OCI-M2 (cell line): Measurements from ENCODE around the gene EFCAB5.
"Not testable (repeated sequence)": the region's sequence is repeated elsewhere in the genome, so short reads cannot be mapped to it uniquely, and the experiment has no call there.

ENCODE experiments used
- DNase-seq: peaks from one replicate; lab custom pipeline; 2025; ENCODE audit not compliant: unreplicated experiment; lab: John Stamatoyannopoulos, UW

Gene EFCAB5

DNA sequence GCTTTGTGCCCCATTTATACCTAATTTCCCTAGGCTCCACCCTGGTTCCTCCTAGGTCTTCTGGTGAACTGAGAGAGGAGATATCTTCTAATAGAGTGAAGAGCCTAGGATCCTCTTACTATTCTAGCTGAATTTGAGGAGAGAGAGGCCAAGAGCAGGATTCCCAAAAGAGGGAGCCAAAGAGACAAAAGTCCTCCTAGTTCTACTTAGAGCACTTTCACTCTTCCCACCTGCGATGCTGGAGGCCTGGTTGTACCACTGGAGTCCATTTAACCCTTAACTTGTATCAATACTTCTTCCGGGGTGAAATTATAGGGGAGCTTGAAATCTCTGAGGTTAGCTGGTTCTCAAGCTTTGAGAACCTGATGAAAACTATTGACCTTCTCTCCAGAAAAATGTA, 8.1 kb upstream of the EFCAB5 start:
- no peak for DNase-seq

DNA sequence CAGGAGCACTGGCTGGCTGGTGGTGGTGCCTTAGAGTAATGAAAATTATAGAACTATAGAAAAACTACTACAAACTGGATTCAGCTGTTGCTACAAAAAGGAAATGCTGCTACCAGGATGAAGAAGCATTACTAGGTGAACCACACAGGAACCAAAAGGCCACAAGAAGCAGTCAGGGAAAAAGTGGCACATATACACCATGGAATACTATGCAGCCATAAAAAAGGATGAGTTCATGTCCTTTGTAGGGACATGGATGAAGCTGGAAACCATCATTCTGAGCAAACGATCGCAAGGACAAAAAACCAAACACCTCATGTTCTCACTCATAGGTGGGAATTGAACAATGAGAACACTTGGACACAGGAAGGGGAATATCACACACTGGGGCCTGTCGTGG, 5.5 kb upstream of the EFCAB5 start:
- not testable (repeated sequence) for DNase-seq

DNA sequence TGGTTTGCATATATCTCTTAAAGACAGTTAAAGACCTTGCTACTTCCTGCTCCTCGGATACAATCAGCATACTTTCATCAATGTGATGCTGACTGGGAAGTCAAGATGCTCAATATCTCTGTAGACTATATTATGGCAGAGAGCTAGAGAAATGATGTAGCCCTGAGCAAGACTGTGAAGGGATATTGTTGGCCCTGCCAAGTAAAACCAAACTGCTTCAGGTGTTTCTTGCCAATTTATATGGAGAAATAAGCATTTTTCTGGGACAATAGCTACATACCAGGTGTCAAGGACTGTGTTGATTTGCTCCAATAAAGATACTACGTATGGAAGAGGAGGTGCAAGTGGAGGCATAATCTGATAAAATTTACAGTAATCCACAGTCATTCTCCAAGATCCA, 4.7 kb upstream of the EFCAB5 start:
- no peak for DNase-seq

DNA sequence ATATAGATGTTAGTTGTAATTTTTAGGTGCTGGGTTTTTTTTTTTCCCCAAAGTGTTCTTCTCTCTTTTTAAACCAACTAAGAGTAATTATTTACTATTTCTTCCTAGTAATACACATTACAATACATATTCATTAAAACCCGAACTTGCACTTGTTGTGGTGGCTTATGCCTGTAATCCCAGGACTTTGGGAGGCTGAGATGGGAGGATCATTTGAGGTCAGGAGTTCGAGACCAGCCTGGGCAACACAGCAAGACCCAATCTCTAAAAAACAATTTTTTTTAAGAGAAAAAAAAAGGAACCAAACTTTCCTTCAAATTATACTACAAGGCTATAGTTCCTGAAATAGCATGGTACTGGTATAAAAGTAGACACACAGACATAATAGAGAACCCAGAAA, 3.8 kb downstream of the EFCAB5 start:
- DNase-seq = no peak

DNA sequence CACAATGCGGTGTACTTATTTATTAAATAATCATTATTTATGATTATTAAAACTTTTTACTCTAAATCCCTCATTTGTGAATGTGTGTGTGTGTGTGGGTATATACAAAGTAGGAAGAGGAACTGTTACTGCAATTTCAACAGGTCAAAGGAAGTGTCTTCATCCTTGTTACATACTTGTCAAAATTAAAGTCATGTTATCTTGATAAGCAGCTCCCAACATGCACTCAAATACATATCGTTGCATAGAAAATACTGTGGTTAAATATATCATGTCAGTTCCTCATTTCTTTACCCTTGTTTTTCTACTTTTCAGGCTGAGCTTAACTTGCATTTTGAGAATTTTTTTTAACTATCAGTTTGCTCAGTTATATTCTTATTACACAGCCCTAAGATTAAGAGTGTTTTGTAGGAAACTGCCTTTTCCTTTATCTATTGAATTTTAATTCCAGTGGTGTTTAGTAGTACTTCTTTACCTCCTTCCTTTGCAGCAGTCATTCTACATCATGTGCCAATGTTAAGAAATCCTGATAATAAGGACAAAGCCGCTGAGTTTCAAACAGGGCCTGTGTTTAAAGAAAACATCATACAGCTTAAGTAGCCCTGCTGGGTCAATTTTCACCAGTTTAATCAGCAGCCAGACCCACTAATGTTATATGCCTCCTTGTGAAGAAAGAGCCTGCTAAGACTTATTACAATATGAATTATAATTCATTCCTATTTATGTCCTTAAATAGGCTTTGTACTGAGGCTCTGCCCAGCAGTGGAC, 7.2 kb downstream of the EFCAB5 start:
- DNase-seq = no peak

DNA sequence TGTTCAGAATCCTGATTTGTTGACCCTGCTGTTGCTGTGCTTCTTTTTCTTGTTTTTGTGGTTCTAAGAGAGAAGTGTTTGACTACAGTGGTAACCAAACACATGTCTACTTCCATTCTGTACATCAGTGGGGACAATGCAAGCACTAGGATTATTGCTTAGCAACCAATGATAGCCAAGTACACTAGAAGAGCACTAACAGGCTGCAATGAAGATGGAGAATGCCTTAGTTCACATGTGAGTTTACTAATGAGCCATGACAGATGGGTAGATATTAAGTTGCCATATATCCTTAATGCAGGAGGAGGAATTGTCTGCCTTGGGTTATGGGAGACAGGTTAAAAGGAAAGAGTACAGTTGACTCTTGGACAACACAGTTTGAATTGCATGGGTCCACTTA, 8.3 kb downstream of the EFCAB5 start:
- DNase-seq = no peak

DNA sequence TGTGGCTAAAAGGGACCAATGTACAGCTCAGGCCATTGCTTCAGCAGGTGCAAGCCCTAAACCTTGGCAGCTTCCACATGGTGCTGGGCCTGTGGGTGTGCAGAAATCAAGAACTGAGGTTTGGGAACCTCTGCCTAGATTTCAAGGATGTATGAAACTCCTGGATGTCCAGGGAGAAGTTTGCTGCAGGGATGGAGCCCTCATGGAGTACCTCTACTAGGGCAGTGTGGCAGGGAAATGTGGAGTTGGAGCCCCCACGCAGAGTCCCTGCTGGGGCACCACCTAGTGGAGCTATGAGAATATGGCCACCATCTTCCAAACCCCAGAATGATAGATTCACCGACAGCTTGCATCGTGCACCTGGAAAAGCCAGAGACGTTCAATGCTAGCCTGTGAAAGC, 13.0 kb downstream of the EFCAB5 start:
- DNase-seq = no peak

DNA sequence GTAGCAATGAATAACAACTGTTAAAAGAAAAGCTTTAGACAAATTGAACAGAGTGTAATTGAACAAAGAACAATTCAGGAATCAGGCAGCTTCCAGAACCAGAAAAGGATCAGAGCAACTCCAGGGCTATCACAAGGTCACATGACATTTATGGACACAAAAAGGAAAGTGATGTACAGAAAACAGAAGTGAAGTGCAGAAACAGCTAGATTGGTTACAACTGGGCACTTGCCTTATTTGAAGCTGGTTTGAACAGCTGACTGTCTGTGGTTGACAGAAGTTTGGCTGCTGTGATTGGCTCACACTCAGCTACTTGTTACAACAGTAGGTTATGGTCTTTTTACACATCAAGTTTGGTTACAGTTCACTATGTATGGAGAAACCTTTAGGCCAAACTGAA, 14.8 kb downstream of the EFCAB5 start:
- no peak for DNase-seq

DNA sequence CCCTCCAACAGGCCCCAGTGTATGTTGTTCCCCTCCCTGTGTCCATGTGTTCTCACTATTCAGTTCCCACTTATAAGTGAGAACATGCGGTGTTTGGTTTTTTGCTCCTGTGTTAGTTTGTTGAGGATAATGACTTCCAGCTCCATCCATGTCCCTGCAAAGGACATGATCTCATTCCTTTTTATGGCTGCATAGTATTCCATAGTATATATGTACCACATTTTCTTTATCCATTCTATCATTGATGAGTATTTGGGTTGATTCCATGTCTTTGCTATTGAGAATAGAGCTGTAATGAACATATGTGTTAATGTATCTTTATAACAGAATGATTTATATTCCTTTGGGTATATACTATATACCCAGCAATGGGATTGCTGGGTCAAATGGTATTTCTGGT, 16.1 kb downstream of the EFCAB5 start:
- DNase-seq = not testable (repeated sequence)

DNA sequence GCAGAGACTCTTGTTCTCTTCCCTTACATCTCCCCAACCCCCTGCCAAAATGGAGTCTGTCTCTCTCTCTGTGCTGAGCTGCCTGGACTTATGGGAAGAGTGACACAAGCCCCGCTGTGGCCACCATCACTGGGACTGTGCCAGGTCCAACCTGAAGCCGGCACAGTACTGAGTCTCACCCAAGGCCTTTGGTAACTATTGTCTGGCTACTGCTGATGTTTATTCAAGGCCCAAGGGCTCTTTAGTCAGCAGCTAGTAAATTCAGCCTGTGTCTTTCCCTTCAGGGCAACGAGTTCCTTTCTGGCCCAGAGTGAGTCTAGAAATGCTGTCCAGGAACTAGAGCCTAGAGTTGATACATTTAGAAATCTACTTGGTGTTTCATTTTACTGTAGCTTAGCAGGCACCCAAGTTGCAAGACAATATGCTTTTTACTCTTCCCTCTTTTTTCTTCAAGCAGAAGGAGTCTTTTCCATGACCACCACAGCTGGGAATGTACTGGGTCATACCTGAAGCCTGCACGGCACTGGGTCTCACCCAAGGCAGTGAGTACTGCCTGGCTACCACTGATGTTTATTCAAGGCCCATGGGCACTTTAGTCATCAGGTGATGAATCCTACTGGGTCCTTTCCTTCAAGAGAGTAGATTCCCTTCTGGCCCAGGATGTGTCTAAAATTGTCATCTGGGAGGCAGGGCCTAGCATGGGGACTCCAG, 17.7 kb downstream of the EFCAB5 start:
- no peak for DNase-seq

DNA sequence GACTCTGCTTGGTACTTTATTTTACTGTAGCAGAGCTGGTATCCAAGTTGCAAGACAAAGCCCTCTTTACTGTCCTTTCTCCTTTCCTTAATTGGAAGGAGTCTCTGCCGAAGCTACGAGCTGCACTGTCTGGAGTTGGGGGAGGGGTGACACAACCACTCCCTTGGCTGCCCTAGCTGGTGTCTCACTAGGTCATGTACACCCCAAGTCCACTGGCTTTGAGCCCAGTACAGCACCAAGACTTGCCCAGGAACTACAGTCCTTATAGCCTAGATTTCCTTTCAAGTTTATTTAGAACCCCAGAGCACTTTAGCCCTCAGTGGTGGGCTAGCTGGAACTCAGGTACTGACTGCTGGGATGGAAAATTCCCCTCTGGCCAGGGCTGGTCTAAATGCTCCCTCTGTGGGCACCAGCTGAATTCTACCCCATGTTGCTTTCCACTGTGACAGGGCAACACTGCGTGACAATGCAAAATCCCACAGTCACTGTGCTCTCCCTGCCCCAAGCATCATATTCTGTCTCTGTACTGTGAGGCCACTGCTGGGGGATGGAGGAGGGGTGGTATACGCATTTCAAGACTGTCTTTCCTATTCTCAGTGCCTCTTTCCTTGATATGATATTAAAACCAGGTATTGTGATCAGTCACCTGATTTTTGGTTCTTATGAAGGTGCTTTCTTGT, 18.4 kb downstream of the EFCAB5 start:
- no peak for DNase-seq

DNA sequence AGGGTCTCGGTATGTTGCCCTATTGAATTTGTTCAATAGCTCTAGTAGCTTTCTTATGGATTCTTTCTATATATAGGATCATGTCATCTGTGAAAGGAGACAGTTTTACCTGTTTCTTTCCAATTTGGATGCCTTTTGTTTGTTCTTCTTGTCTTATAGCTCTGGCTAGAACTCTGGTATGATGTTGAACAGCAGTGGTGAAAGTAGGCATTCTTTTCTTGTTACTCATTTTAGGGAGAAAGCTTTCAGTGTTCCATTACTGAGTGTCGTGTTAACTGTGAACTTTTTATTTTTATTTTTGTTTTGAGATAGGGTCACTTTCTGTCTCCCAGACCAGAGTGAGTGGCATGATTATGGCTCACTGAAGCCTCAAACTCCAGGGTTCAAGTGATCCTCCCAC, 21.2 kb downstream of the EFCAB5 start:
- DNase-seq = no peak

DNA sequence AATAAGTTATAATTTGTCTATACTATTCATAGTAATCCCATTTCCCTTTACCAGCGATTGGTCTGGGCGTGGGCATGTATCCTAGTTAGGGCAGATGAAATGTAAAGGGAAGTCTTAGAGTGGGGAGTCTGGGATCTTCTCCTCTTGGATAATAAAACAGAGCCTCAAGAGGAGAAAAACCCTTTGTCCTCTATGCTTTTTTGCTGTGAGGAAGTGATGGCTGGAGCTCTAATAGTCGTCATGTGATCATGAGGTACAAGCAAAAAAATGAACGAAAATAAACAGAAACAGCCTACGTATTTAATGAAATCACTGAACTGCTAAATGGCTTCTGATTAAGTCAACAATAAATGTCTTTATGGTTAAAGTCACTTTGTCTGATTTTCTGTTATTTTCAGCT, 26.8 kb downstream of the EFCAB5 start:
- no peak for DNase-seq

DNA sequence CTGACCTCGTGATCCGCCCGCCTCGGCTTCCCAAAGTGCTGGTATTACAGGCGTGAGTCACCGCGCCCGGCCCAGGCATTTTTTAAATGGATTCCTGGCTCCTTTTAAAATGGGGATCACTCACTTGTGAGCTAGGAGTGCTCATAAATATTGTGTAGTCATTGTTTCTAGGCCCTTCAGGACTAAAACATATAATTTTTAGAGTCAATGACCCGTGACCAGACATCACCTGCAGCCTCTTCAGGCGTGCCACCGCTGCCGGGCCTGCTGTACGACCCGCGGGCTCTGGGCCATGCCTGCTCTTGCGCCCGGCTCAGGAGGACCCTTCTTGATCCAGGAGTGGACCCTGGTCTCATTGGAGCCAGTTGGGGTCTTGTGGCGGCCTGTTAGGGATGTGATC, 30.8 kb downstream of the EFCAB5 start:
- no peak for DNase-seq

DNA sequence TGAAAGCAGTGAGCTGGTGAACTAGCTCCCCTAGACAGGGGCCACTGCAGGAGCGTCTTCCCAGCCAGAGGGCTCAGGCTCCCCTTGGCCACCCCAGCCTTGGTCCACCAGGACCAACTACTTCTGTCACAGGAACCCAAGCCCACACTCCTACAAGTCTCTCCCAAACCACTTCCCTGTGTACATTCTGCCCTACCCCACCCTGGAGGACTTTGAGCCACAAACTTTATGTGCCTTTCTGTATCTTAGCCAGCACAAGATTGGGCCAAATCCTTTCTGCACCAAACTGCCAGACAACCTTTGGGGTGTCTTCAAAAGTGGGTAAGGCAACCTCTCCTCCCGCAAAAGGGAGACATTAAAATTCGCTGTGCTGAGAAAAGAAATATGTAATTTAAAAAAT, 31.6 kb downstream of the EFCAB5 start:
- DNase-seq = no peak

DNA sequence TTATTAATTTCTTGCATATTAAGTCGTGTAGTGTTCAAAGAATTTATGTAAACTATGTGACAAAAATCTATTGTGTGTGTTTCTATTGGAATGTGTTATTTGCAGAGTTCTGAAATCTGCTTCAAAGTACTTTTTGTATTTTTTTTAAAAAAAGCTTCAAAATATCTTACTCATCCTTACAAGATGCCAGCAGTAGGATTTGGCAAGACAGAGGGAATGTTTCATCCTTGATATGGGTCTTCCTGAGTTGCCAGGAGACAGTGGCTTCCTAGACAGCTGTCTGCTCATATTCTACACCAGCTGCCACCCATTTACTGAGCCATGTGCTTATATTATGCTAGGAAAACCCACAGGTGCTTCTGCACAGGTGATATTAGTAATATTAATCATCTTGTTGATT, 36.4 kb downstream of the EFCAB5 start:
- DNase-seq = no peak

DNA sequence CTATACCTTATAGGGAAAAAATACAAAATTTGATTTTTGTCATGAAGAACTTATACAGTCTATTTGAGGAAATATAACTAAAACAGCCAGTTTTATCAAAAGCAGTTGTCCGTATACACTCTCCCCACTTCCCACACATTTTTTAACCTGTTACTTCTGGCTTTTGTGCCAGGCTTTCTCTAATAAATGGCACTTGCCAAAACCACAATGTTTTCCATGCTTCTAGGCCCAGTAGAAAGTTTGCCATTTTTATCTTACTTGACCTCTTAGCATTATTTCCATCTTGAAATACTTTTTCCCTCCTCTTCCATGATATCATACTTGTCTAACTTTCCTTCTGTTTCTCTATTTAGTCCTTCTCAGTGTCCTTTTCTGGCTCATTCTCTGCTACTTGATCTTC, 38.8 kb downstream of the EFCAB5 start:
- no peak for DNase-seq

DNA sequence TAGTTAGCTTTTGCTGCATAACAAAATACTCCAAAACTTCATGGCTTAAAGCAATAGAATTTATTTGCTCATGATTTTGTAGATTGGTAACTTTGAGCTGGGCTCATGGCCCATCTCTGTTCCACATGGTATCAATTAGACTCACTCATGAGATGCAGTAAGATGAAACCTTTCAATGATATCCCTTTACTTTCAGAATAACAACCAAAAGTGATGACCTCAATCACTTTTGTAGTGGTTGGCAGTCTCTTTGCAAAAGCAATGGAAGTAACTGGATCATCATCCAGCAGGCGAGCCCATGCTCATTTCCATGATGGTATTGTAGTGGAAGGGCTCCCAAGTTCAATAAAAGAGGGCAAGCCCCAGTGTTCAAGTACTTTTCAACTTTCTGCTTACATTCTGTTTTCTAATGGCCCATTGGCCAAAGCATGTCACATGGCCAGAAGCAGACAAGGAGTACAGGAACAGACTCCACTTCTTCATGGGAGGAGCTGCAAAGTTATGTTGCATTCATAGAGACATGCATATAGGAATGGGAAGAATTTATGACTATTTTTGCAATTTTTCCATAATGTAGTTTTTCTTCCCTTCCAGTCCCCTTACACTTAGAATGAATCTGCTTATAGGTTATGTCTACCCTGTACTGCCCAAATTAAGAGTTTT, 41.7 kb downstream of the EFCAB5 start:
- DNase-seq = no peak

DNA sequence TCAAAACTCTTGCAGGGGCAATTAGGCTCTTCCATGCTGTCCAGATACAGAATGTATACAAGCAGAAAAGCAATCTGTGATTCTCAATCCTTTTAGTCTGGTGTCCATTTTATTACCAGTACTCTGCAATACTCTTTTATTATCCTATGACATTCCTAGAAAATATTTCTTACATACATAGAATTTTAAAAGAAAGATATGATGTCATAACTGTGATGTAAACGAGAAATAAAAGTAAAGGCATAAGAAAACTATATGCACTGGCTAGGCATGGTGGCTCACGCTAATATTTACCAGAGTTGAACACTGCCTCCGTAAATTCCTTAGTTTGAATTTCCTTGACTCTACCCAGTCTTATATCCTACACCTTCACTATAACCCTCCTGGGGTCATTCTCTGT, 55.0 kb downstream of the EFCAB5 start:
- DNase-seq = no peak

DNA sequence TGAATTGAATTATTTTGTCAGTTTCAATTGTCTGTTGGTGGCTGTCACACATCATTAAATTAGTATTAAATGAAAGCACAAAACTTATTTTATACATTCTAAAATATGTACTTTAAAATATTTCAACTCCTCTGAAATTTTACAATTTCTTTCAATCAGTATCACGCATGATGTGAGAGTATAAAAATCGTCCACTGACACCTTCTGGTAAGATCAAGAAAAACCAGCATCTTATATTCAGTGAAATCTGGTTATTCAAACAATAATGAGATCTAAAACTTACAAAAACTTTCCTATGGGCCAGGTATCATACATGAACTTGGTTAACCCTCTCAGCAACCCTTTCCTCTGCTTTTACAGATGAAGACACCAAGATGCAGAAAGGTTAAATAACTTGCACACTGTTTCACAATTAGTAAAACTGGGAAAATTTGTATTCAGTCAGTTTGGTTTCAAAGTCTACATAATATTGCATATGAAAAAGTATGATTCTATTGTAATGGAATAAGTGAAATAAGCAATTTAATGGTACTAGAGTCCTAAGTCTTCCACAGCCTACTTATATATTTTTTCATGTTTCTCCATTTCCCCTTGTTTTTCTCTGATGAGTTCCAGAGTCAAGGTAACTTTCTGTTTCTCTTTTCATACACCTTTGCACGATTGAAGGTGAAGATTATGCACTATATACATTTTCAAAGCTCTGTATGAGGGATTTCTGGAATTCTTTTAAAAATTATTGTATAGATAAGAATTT, 58.7 kb downstream of the EFCAB5 start:
- no peak for DNase-seq

DNA sequence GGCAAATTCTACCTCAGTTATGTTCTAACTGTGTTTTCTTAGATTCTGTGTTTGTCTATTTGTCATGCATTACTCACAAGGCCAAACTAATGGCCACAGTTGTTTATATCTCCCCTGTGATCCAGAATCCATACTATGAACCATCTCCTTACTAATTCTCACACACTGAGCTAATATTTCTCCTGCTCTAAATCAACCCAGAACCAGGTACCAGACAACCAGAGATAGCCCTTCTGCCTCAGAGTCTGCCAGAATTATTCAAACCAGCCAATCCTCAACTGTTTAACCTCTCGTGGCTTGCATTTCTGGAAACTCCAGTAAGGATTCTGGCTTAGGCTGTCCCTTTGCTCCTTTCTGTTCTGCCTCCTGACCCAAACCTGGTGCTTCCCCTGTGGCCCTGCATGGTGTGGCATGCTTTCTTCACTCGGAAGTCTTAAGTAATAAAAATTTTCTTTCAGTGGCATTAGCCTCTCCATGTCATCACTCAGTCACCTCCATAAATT, 59.4 kb downstream of the EFCAB5 start:
- DNase-seq = no peak
